Hepatocyte (in vitro differentiated cells): ENCODE data around the gene HEXIM2. TPM values are rescaled to one million over a fixed set of nuclear protein-coding genes. Genes with fewer than 3 reads are reported as not detected.

Source experiments
- DNase-seq: peaks from one replicate; pipeline ENCODE4 v3.0.0-alpha.2; 2016; ENCODE audit warnings: low spot score
- H2AFZ ChIP-seq: fragments of 200-600 bp; sonication (generic); 2 replicates; pipeline ENCODE4 v1.6.0; 2016; ENCODE audit warnings: antibody characterized with exemption, mild to moderate bottlenecking
- H3K27ac ChIP-seq: fragments of 200-600 bp; sonication (generic); 2 replicates; pipeline ENCODE4 v1.5.1; 2016; ENCODE audit warnings: mild to moderate bottlenecking
- H3K27me3 ChIP-seq: fragments of 200-600 bp; sonication (generic); 2 replicates; pipeline ENCODE4 v1.6.1; 2016
- H3K36me3 ChIP-seq: fragments of 200-600 bp; sonication (generic); replicated peaks from 2 replicates; pipeline ENCODE4 v1.5.1; 2016; ENCODE audit warnings: low read depth; ENCODE audit not compliant: insufficient read depth
- H3K4me1 ChIP-seq: fragments of 200-600 bp; sonication (generic); 2 replicates; pipeline ENCODE4 v1.5.1; 2016; ENCODE audit warnings: mild to moderate bottlenecking, moderate library complexity; ENCODE audit not compliant: insufficient read depth
- H3K4me2 ChIP-seq: fragments of 200-600 bp; sonication (generic); 2 replicates; pipeline ENCODE4 v1.6.0; 2016
- H3K4me3 ChIP-seq: fragments of 200-600 bp; sonication (generic); 2 replicates; pipeline ENCODE4 v1.5.1; 2016; ENCODE audit warnings: mild to moderate bottlenecking
- H3K79me2 ChIP-seq: fragments of 200-600 bp; sonication (generic); 2 replicates; pipeline ENCODE4 v1.6.0; 2017; ENCODE audit warnings: mild to moderate bottlenecking
- H3K9me2 ChIP-seq: fragments of 200-600 bp; sonication (generic); replicated peaks from 2 replicates; pipeline ENCODE4 v1.6.0; 2017; ENCODE audit warnings: mild to moderate bottlenecking; ENCODE audit not compliant: insufficient read depth
- H3K9me3 ChIP-seq: fragments of 200-600 bp; sonication (generic); 2 replicates; pipeline ENCODE4 v1.5.1; 2016; ENCODE audit warnings: low read depth, mild to moderate bottlenecking
- H4K20me1 ChIP-seq: fragments of 200-600 bp; sonication (generic); 2 replicates; pipeline ENCODE4 v1.6.0; 2016; ENCODE audit warnings: mild to moderate bottlenecking; ENCODE audit not compliant: insufficient read depth, poor library complexity, severe bottlenecking
- EZH2 ChIP-seq: fragments of 200-600 bp; sonication (generic); IDR thresholded peaks from 2 replicates; pipeline ENCODE4 v1.6.1; 2016; ENCODE audit warnings: antibody characterized with exemption, mild to moderate bottlenecking, borderline replicate concordance
- EZH2phosphoT487 ChIP-seq: fragments of 200-600 bp; sonication (generic); IDR thresholded peaks from one replicate; pipeline ENCODE4 v1.6.1; 2018; ENCODE audit warnings: antibody characterized with exemption, mild to moderate bottlenecking, low read depth, moderate library complexity; ENCODE audit not compliant: unreplicated experiment, severe bottlenecking
- WGBS: methylation state at CpG from one replicate; pipeline ENCODE4 v1.1.6; 2016; ENCODE audit warnings: low lambda C conversion rate; ENCODE audit errors: missing lambda C conversion rate; 5-methylcytosine and 5-hydroxymethylcytosine counted together
- polyA plus RNA-seq: library from polyadenylated mRNA; unstranded; fragments of >200 nt; fragmentation: Nextera tagmentation; extraction: Ambion mirVana; gene quantifications from 2 replicates; pipeline ENCODE4 v1.2.1, GENCODE V29; 2016
- total RNA-seq: library from RNA; depleted of rRNA; stranded (reverse); fragments of >200 nt; gene quantifications from 2 replicates; pipeline ENCODE4 v1.2.3, GENCODE V29; 2014
- TF ChIP-seq, protein P1 (sequence below): fragments of 200-600 bp; sonication (generic); IDR thresholded peaks from 2 replicates; pipeline ENCODE4 v1.5.1; 2016; ENCODE audit warnings: antibody characterized with exemption, mild to moderate bottlenecking; ENCODE audit not compliant: poor library complexity

The HEXIM2 gene
- total and polyA plus RNA-seq, 2 experiments from 2014 or later: 7.6 to 12.2 TPM

DNA sequence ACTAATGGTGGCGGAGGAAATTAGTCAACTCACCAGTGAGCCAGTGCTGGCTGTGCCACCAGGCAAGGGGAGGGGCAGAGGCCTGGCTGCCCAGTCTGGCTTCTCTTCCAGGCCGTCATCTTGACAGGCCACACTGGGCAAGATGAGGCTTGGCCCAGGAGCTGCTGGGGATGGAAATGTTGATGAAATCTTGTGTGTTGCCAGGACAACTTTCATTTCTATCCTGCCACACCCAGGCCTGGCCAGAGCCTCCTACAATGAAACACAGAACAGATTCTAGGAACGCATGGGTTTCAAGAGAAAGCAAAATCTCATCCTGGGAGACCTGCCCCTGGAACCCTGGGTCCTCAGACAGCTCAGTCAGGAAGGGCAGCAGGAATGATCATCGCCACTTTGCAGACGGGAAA, 9.3 kb downstream of the HEXIM2 start:
- DNase-seq: peak; percentile 78
- Histone ChIP-seq H3K4me1 (peaks cover 40% of the 10 kb centered on the region), H3K4me2 (peak overlapping the region; percentile 65), H3K27ac (peak overlapping the region; percentile 98), H3K79me2 (no peaks in the 10 kb centered on the region), H3K9me2 (no peaks in the 10 kb centered on the region), H2AFZ (peak overlapping the region; percentile 22), H3K9me3 (no peaks in the 10 kb centered on the region), H3K27me3 (no peaks in the 10 kb centered on the region), H3K4me3 (no peak overlapping the region), H4K20me1 (no peaks in the 10 kb centered on the region), H3K36me3 (no peaks in the 10 kb centered on the region)
- 43% methylated on average over 5 of the region's 5 CpGs for WGBS
- TF ChIP-seq EZH2phosphoT487: no peak
- TF ChIP-seq, protein P1, sequence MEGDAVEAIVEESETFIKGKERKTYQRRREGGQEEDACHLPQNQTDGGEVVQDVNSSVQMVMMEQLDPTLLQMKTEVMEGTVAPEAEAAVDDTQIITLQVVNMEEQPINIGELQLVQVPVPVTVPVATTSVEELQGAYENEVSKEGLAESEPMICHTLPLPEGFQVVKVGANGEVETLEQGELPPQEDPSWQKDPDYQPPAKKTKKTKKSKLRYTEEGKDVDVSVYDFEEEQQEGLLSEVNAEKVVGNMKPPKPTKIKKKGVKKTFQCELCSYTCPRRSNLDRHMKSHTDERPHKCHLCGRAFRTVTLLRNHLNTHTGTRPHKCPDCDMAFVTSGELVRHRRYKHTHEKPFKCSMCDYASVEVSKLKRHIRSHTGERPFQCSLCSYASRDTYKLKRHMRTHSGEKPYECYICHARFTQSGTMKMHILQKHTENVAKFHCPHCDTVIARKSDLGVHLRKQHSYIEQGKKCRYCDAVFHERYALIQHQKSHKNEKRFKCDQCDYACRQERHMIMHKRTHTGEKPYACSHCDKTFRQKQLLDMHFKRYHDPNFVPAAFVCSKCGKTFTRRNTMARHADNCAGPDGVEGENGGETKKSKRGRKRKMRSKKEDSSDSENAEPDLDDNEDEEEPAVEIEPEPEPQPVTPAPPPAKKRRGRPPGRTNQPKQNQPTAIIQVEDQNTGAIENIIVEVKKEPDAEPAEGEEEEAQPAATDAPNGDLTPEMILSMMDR: no peak
- TF ChIP-seq EZH2: no peak

DNA sequence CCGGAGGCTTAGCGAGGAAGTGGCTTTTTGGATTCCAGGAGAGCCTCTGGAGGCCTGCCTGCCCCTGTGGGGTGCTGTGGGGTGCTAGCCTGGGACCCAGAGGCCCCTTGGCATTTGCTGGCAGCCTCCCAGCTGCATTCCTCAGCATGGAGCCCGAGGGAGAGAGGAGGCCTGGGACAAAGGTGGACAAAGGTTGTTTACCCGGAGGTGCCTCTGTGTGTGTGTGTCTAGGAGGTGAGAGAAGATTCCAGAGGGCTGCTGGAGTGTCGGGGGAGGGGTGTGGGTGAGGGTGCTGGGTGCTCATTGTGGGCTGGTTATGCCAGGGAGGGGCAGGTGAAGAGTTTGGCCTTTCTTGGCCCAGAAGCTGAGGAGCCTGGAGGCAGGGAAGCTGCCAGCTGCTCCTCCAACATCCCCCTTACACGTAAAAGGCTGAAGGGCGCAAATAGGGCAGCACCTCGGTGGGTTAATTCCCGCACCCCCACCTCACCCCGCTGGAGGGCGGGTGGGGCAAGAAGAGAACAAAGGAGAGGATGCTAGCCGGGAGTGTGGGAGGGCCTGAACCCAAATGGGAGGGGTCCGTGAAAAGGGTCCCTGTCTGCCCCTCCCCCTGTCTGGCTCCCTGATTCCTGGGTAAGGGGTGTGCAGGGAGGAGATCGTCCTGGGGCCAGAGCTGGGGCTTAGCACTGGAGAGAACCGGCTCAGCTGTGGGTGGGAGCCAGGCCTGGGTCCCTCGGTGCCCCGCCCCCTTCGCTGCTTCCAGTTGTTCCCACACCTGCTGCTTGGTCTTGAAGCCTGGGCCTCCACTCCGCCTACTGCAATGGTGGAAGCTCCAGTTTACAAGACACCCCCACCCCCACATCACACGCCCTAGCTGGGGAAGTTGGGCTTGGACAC, 9.9 kb downstream of the HEXIM2 start:
- 31% methylated on average over 18 of the region's 20 CpGs for WGBS
- H4K20me1 ChIP-seq: no peaks in the 10 kb centered on the region
- peak overlapping the region; percentile 22 for H2AFZ ChIP-seq
- TF ChIP-seq, protein P1: no peak
- TF ChIP-seq EZH2phosphoT487: no peak
- no peak for TF ChIP-seq EZH2
- H3K79me2 ChIP-seq: no peaks in the 10 kb centered on the region
- peak overlapping the region; percentile 98 for H3K27ac ChIP-seq
- no peak overlapping the region for H3K4me3 ChIP-seq
- peaks cover 44% of the 10 kb centered on the region for H3K4me1 ChIP-seq
- no peaks in the 10 kb centered on the region for H3K27me3 ChIP-seq
- peak; percentile 85 for DNase-seq
- no peaks in the 10 kb centered on the region for H3K9me2 ChIP-seq
- no peaks in the 10 kb centered on the region for H3K9me3 ChIP-seq
- peak overlapping the region; percentile 65 for H3K4me2 ChIP-seq
- no peaks in the 10 kb centered on the region for H3K36me3 ChIP-seq

DNA sequence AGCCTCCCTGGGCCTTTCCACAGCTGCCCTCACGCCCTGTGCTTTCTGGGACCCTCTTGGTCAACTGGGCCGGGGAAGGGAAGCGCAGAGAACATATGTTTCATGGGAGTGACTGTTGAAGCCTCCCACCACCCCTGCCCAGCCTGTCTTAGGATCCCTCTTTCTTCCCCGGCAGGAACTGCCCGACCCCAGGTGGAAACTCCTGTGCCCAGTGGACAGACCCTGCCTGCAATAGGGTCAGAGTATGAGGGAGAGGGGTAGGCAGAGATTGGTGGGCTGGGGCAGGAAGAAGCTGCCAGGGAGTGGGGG, 10.5 kb downstream of the HEXIM2 start:
- H3K9me2 ChIP-seq: no peaks in the 10 kb centered on the region
- no peak overlapping the region for H2AFZ ChIP-seq
- H3K36me3 ChIP-seq: no peaks in the 10 kb centered on the region
- H3K9me3 ChIP-seq: no peaks in the 10 kb centered on the region
- peak overlapping the region; percentile 60 for H3K4me2 ChIP-seq
- no peak overlapping the region for H3K4me3 ChIP-seq
- WGBS: 75% methylated on average over 5 of the region's 5 CpGs
- H3K4me1 ChIP-seq: peaks cover 45% of the 10 kb centered on the region
- no peaks in the 10 kb centered on the region for H3K27me3 ChIP-seq
- TF ChIP-seq EZH2phosphoT487: no peak
- TF ChIP-seq, protein P1: no peak
- no peak for TF ChIP-seq EZH2
- no peaks in the 10 kb centered on the region for H3K79me2 ChIP-seq
- H4K20me1 ChIP-seq: no peaks in the 10 kb centered on the region
- no peak for DNase-seq
- H3K27ac ChIP-seq: peak overlapping the region; percentile 98
